ENCODE results near the gene SYNJ2.
A peak's percentile ranks its signal among the peaks of the same experiment; 100 is the strongest.

Gene SYNJ2

GRCh38 chr6:158003910-158004700 is 22.4 kb downstream of the SYNJ2 start:
- ATAC-seq (replicated peaks) (no peak), DNase-seq (no peak)
- H3K9me3 Mint-ChIP-seq, result no peaks in the 10 kb centered on the region
- H3K36me3 Mint-ChIP-seq (ENCODE audit: insufficient read depth), result peaks cover 10% of the 10 kb centered on the region
- H3K4me3 Mint-ChIP-seq, result no peak overlapping the region
- H3K4me1 Mint-ChIP-seq (ENCODE audit: low read depth in 2 of 2), result peaks cover 12 to 51% of the 10 kb centered on the region in 2 donors
- H3K27ac Mint-ChIP-seq, result no peak overlapping the region
- no peaks in the 10 kb centered on the region for H3K27me3 Mint-ChIP-seq

- no peaks in the 10 kb centered on the region for H3K27me3 Mint-ChIP-seq
- peaks cover 16 to 50% of the 10 kb centered on the region in 2 donors for H3K4me1 Mint-ChIP-seq (ENCODE audit: low read depth in 2 of 2)
- no peak for DNase-seq
- ATAC-seq (replicated peaks), result no peak
- peaks cover 14% of the 10 kb centered on the region for H3K36me3 Mint-ChIP-seq (ENCODE audit: insufficient read depth)
- H3K4me3 Mint-ChIP-seq, result no peak overlapping the region
- H3K27ac Mint-ChIP-seq, result no peak overlapping the region
- H3K9me3 Mint-ChIP-seq, result no peaks in the 10 kb centered on the region
Measured at GRCh38 chr6:158004701-158005095, 23.0 kb downstream of the SYNJ2 start.

- H3K36me3 Mint-ChIP-seq (ENCODE audit: insufficient read depth), result peaks cover 13% of the 10 kb centered on the region
- peaks cover 16 to 55% of the 10 kb centered on the region in 2 donors for H3K4me1 Mint-ChIP-seq (ENCODE audit: low read depth in 2 of 2)
- H3K27ac Mint-ChIP-seq, result peak overlapping the region in 1 of 2 donors; percentile 68
- no peaks in the 10 kb centered on the region for H3K27me3 Mint-ChIP-seq
- DNase-seq (no peak), ATAC-seq (replicated peaks) (no peak)
- no peak overlapping the region for H3K4me3 Mint-ChIP-seq
- no peaks in the 10 kb centered on the region for H3K9me3 Mint-ChIP-seq
Measured at GRCh38 chr6:158005626-158006180, 24.0 kb downstream of the SYNJ2 start.

- ATAC-seq (replicated peaks) (no peak), DNase-seq (no peak)
- Mint-ChIP-seq H3K27ac (peak overlapping the region in 1 of 2 donors; percentile 68), H3K4me3 (peak overlapping the region in 1 of 2 donors; percentile 8), H3K4me1 (ENCODE audit: low read depth in 2 of 2) (peaks cover 16 to 58% of the 10 kb centered on the region in 2 donors), H3K36me3 (ENCODE audit: insufficient read depth) (peaks cover 11% of the 10 kb centered on the region), H3K9me3 (no peaks in the 10 kb centered on the region), H3K27me3 (no peaks in the 10 kb centered on the region)
Measured at GRCh38 chr6:158006331-158006730, 24.7 kb downstream of the SYNJ2 start.

GRCh38 chr6:158006821-158007570 is 25.3 kb downstream of the SYNJ2 start:
- no peak for DNase-seq
- no peak overlapping the region for H3K27ac Mint-ChIP-seq
- H3K27me3 Mint-ChIP-seq, result no peaks in the 10 kb centered on the region
- H3K9me3 Mint-ChIP-seq, result no peaks in the 10 kb centered on the region
- H3K4me3 Mint-ChIP-seq, result no peak overlapping the region
- peaks cover 11% of the 10 kb centered on the region for H3K36me3 Mint-ChIP-seq (ENCODE audit: insufficient read depth)
- no peak for ATAC-seq (replicated peaks)
- H3K4me1 Mint-ChIP-seq (ENCODE audit: low read depth in 2 of 2), result peaks cover 16 to 62% of the 10 kb centered on the region in 2 donors

GRCh38 chr6:158008864-158009113 is 27.1 kb downstream of the SYNJ2 start:
- H3K4me1 Mint-ChIP-seq (ENCODE audit: low read depth in 2 of 2), result peaks cover 12 to 56% of the 10 kb centered on the region in 2 donors
- H3K9me3 Mint-ChIP-seq, result no peaks in the 10 kb centered on the region
- peak overlapping the region; percentile 54 to 56 for H3K4me3 Mint-ChIP-seq
- H3K36me3 Mint-ChIP-seq (ENCODE audit: insufficient read depth), result peaks cover 9% of the 10 kb centered on the region
- H3K27ac Mint-ChIP-seq, result peak overlapping the region in 1 of 2 donors; percentile 90
- no peaks in the 10 kb centered on the region for H3K27me3 Mint-ChIP-seq
- ATAC-seq (replicated peaks), result peak; percentile 26
- DNase-seq, result no peak

- Mint-ChIP-seq H3K9me3 (no peaks in the 10 kb centered on the region), H3K36me3 (ENCODE audit: insufficient read depth) (peaks cover 9% of the 10 kb centered on the region), H3K4me3 (peak overlapping the region; percentile 54 to 56), H3K4me1 (ENCODE audit: low read depth in 2 of 2) (peaks cover 12 to 56% of the 10 kb centered on the region in 2 donors), H3K27ac (peak overlapping the region in 1 of 2 donors; percentile 90), H3K27me3 (no peaks in the 10 kb centered on the region)
- ATAC-seq (replicated peaks) (peak; percentile 71), DNase-seq (no peak)
Measured at GRCh38 chr6:158009114-158009891, 27.6 kb downstream of the SYNJ2 start.

- peak overlapping the region in 1 of 2 donors; percentile 56 for H3K4me3 Mint-ChIP-seq
- H3K4me1 Mint-ChIP-seq (ENCODE audit: low read depth in 2 of 2), result peaks cover 18 to 61% of the 10 kb centered on the region in 2 donors
- no peaks in the 10 kb centered on the region for H3K9me3 Mint-ChIP-seq
- ATAC-seq (replicated peaks), result no peak
- H3K36me3 Mint-ChIP-seq (ENCODE audit: insufficient read depth), result peaks cover 9% of the 10 kb centered on the region
- H3K27me3 Mint-ChIP-seq, result no peaks in the 10 kb centered on the region
- peak overlapping the region in 1 of 2 donors; percentile 90 for H3K27ac Mint-ChIP-seq
- DNase-seq, result no peak
Measured at GRCh38 chr6:158009935-158010585, 28.4 kb downstream of the SYNJ2 start.

- Mint-ChIP-seq H3K4me3 (no peak overlapping the region), H3K9me3 (no peaks in the 10 kb centered on the region), H3K4me1 (ENCODE audit: low read depth in 2 of 2) (peaks cover 18 to 59% of the 10 kb centered on the region in 2 donors), H3K36me3 (ENCODE audit: insufficient read depth) (peaks cover 6% of the 10 kb centered on the region), H3K27me3 (no peaks in the 10 kb centered on the region), H3K27ac (peak overlapping the region in 1 of 2 donors; percentile 90)
- no peak for DNase-seq
- ATAC-seq (replicated peaks), result no peak
Measured at GRCh38 chr6:158010591-158011477, 29.2 kb downstream of the SYNJ2 start.

GRCh38 chr6:158011478-158011920 is 29.8 kb downstream of the SYNJ2 start:
- Mint-ChIP-seq H3K4me3 (no peak overlapping the region), H3K27me3 (no peaks in the 10 kb centered on the region), H3K27ac (no peak overlapping the region), H3K36me3 (ENCODE audit: insufficient read depth) (peaks cover 6% of the 10 kb centered on the region), H3K4me1 (ENCODE audit: low read depth in 2 of 2) (peaks cover 16 to 52% of the 10 kb centered on the region in 2 donors), H3K9me3 (no peaks in the 10 kb centered on the region)
- ATAC-seq (replicated peaks), result no peak
- no peak for DNase-seq

- DNase-seq (no peak), ATAC-seq (replicated peaks) (no peak)
- peaks cover 6% of the 10 kb centered on the region for H3K36me3 Mint-ChIP-seq (ENCODE audit: insufficient read depth)
- no peaks in the 10 kb centered on the region for H3K9me3 Mint-ChIP-seq
- peaks cover 16 to 52% of the 10 kb centered on the region in 2 donors for H3K4me1 Mint-ChIP-seq (ENCODE audit: low read depth in 2 of 2)
- H3K27me3 Mint-ChIP-seq, result no peaks in the 10 kb centered on the region
- H3K4me3 Mint-ChIP-seq, result no peak overlapping the region
- no peak overlapping the region for H3K27ac Mint-ChIP-seq
Measured at GRCh38 chr6:158011980-158012566, 30.4 kb downstream of the SYNJ2 start.

All from effector memory CD8-positive, alpha-beta T cell (primary cell).